GM13976 (cell line): ENCODE results near the gene MYO7B.

Experiments used
- DNase-seq: peaks from one replicate; pipeline ENCODE4 v3.0.0; 2012; ENCODE audit warnings: low spot score
- in situ Hi-C: fragments of 300-500 bp; cut with MboI; formaldehyde crosslinking; loops from one replicate; pipeline ENCODE4 v1.12.0; 2022; ENCODE audit warnings: low sequenced_read_pairs, mixed read lengths, inconsistent platforms; ENCODE audit not compliant: unreplicated experiment
- TF ChIP-seq, protein P1 (sequence below): IDR thresholded peaks from 2 replicates; pipeline ENCODE4 v1.5.1; 2012; ENCODE audit warnings: borderline replicate concordance, mild to moderate bottlenecking; ENCODE audit not compliant: insufficient read depth; ENCODE audit errors: extremely low read depth, missing control alignments, control extremely low read depth

MYO7B gene

GRCh38 chr2:127596311-127597045 is 61.0 kb downstream of the MYO7B start:
- TF ChIP-seq, protein P1, sequence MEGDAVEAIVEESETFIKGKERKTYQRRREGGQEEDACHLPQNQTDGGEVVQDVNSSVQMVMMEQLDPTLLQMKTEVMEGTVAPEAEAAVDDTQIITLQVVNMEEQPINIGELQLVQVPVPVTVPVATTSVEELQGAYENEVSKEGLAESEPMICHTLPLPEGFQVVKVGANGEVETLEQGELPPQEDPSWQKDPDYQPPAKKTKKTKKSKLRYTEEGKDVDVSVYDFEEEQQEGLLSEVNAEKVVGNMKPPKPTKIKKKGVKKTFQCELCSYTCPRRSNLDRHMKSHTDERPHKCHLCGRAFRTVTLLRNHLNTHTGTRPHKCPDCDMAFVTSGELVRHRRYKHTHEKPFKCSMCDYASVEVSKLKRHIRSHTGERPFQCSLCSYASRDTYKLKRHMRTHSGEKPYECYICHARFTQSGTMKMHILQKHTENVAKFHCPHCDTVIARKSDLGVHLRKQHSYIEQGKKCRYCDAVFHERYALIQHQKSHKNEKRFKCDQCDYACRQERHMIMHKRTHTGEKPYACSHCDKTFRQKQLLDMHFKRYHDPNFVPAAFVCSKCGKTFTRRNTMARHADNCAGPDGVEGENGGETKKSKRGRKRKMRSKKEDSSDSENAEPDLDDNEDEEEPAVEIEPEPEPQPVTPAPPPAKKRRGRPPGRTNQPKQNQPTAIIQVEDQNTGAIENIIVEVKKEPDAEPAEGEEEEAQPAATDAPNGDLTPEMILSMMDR = no peak
- DNase-seq = no peak
- in situ Hi-C loops = no loop called here

DNA sequence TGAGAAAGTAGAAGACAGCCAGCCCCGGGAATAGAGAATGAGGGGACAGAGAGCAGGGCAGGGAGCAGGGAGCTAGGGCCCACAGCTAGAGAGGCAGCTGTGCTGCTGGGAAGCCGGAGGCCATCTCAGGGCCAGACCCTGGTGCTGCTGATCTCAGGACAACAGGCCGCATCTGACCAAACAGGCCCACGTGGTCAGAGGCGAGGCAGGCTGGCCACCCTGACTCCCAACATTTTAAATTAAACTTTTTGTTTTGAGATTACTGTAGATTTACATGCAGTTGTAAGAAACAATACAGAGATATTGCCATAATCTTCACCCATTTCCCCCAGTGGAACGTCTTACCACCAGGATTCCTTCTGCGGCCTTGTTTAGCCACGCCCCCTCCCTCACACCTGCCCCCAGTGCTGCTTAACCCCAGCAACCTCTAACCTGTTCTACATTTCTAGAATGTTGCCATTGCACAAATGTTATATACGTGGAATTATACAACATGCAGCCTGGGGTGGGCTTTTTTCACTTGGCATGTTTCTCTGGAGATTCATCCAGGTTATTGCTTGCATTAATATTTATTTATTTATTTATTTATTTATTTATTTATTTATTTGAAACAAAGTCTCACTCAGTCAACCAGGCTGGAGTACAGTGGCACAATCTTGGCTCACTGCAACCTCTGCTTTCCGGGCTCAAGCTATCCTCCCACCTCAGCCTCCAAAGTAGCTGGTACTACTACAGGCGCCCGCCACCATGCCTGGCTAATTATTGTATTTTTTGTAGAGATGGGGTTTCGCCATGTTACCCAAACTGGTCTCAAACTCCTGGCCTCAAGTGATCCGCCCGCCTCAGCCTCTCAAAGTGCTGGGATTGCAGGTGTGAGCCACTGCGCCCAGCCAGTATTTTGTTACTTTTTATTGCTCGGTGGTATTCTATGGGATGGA is 61.8 kb downstream of the MYO7B start:
- TF ChIP-seq, protein P1 = no peak
- in situ Hi-C loops = no loop called here
- DNase-seq = no peak

GRCh38 chr2:127597984-127598380 is 62.5 kb downstream of the MYO7B start:
- in situ Hi-C loops = no loop called here
- DNase-seq = no peak
- TF ChIP-seq, protein P1 = no peak

GRCh38 chr2:127598711-127599110 is 63.2 kb downstream of the MYO7B start:
- TF ChIP-seq, protein P1 = no peak
- in situ Hi-C loops = no loop called here
- no peak for DNase-seq

DNA sequence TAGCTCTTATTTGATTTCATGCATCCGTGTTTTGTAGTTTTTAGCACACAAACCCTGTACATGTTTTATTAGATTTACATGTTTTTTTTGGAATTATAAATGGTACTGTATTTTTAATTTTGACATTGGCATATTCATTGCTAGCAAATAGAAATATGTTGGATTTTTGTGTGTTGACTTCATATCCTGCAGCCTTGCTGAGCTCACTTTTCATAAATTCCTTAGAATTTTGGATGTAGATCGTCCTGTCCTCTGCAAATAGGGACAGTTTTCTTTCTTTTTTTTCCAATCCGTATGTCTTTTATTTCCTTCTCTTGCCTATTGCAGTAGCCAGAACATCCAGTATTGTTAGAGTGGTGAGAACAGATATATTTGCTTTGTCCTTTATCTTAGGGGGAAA is 63.7 kb downstream of the MYO7B start:
- in situ Hi-C loops = no loop called here
- TF ChIP-seq, protein P1 = no peak
- DNase-seq = no peak

DNA sequence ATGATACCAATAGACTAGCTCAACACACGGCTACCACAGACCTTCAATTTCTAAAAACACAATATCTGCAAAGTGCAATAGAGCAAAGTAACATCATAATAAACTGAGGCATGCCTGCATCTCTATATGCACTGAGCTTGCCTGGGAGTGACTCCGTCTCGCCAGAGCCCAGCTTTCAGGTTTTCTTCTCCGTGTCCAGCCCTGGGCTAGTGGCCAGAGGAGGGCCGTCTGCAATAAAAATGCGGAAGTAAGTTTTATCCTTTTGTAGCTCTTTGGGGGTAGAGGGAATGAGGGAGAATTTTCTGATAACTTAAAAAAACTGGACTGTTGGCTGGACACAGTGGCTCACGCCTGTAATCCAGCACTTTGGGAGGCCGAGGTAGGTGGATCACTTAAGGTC is 69.5 kb downstream of the MYO7B start:
- TF ChIP-seq, protein P1 = no peak
- in situ Hi-C loops = no loop called here
- DNase-seq = no peak
